ENCODE results near the gene PPP2R5C.

PPP2R5C gene

GRCh38 chr14:101819251-101819990 lies 57.9 kb downstream of the PPP2R5C start:
- DNase-seq, result peak; percentile 75

GRCh38 chr14:101820283-101820798 lies 58.8 kb downstream of the PPP2R5C start:
- DNase-seq, result no peak

- peak; percentile 63 for DNase-seq
Observed at GRCh38 chr14:101821528-101821927, 60.0 kb downstream of the PPP2R5C start.

GRCh38 chr14:101823066-101823465 lies 61.6 kb downstream of the PPP2R5C start:
- DNase-seq, result no peak

- DNase-seq, result peak; percentile 57
Observed at GRCh38 chr14:101823511-101824120, 62.1 kb downstream of the PPP2R5C start.

GRCh38 chr14:101824339-101824727 lies 62.8 kb downstream of the PPP2R5C start:
- no peak for DNase-seq

- DNase-seq, result no peak
Observed at GRCh38 chr14:101825797-101826196, 64.3 kb downstream of the PPP2R5C start.

- no peak for DNase-seq
Observed at GRCh38 chr14:101826351-101826750, 64.8 kb downstream of the PPP2R5C start.

- no peak for DNase-seq
Observed at GRCh38 chr14:101827286-101827685, 65.8 kb downstream of the PPP2R5C start.

GRCh38 chr14:101828046-101828445 lies 66.5 kb downstream of the PPP2R5C start:
- no peak for DNase-seq

- no peak for DNase-seq
Observed at GRCh38 chr14:101830271-101830670, 68.8 kb downstream of the PPP2R5C start.

GRCh38 chr14:101833045-101833444 lies 71.5 kb downstream of the PPP2R5C start:
- no peak for DNase-seq

- no peak for DNase-seq
Observed at GRCh38 chr14:101834397-101834796, 72.9 kb downstream of the PPP2R5C start.

- no peak for DNase-seq
Observed at GRCh38 chr14:101834800-101835547, 73.5 kb downstream of the PPP2R5C start.

- DNase-seq, result no peak
Observed at GRCh38 chr14:101835566-101835965, 74.1 kb downstream of the PPP2R5C start.

GRCh38 chr14:101836135-101836534 lies 74.6 kb downstream of the PPP2R5C start:
- no peak for DNase-seq

GRCh38 chr14:101838476-101838875 lies 77.0 kb downstream of the PPP2R5C start:
- no peak for DNase-seq

- peak; percentile 26 for DNase-seq
Observed at GRCh38 chr14:101839236-101839635, 77.7 kb downstream of the PPP2R5C start.

GRCh38 chr14:101839661-101840060 lies 78.2 kb downstream of the PPP2R5C start:
- DNase-seq, result no peak

GRCh38 chr14:101840649-101841369 lies 79.3 kb downstream of the PPP2R5C start:
- DNase-seq, result no peak

GRCh38 chr14:101843038-101843437 lies 81.5 kb downstream of the PPP2R5C start:
- no peak for DNase-seq

GRCh38 chr14:101843665-101844064 lies 82.2 kb downstream of the PPP2R5C start:
- DNase-seq, result peak; percentile 46

GRCh38 chr14:101844219-101844618 lies 82.7 kb downstream of the PPP2R5C start:
- DNase-seq, result no peak
